Measurements from ENCODE around the gene ACKR4.

GRCh38 chr3:132561003-132561402 lies 36.1 kb upstream of the ACKR4 start:
- TF ChIP-seq POLR2AphosphoS5 (IDR thresholded peaks at IDR 0.05) (no peak), POLR2A (IDR thresholded peaks at IDR 0.05) (no peak), CTCF (IDR thresholded peaks at IDR 0.05) (no peak)

All from suprapubic skin (tissue), 4 donors.